NK-92 treated with Interleukin-12 subunit alpha and Interleukin-12 subunit beta, amount 100 ng/mL, for 24 hours (cell line): ENCODE measurements around the gene FBXO11.
"Not testable (repeated sequence)": the region's sequence is repeated elsewhere in the genome, so short reads cannot be mapped to it uniquely, and the experiment has no call there.

Experiments
- DNase-seq: peaks from one replicate; lab custom pipeline; 2025; lab: John Stamatoyannopoulos, UW

FBXO11 gene

GRCh38 chr2:47897883-47898731 lies 8.2 kb downstream of the FBXO11 start:
- DNase-seq, result no peak

GRCh38 chr2:47897191-47897882 lies 9.0 kb downstream of the FBXO11 start:
- DNase-seq, result not testable (repeated sequence)

- DNase-seq, result no peak
Measured at GRCh38 chr2:47896450-47896968, 9.8 kb downstream of the FBXO11 start.

GRCh38 chr2:47893771-47894170 lies 12.5 kb downstream of the FBXO11 start:
- DNase-seq, result no peak

GRCh38 chr2:47892338-47892730 lies 14.0 kb downstream of the FBXO11 start:
- DNase-seq, result no peak

- DNase-seq, result no peak
Measured at GRCh38 chr2:47891369-47892337, 14.6 kb downstream of the FBXO11 start.

GRCh38 chr2:47890711-47891368 lies 15.5 kb downstream of the FBXO11 start:
- DNase-seq, result no peak

- no peak for DNase-seq
Measured at GRCh38 chr2:47888581-47889280, 17.6 kb downstream of the FBXO11 start.

- no peak for DNase-seq
Measured at GRCh38 chr2:47876912-47877311, 29.4 kb downstream of the FBXO11 start.

GRCh38 chr2:47872941-47873340 lies 33.4 kb downstream of the FBXO11 start:
- DNase-seq, result no peak

GRCh38 chr2:47870641-47871540 lies 35.4 kb downstream of the FBXO11 start:
- DNase-seq, result no peak

GRCh38 chr2:47869859-47870595 lies 36.3 kb downstream of the FBXO11 start:
- no peak for DNase-seq

- no peak for DNase-seq
Measured at GRCh38 chr2:47868611-47869352, 37.5 kb downstream of the FBXO11 start.

- DNase-seq, result no peak
Measured at GRCh38 chr2:47867205-47867604, 39.1 kb downstream of the FBXO11 start.

- DNase-seq, result no peak
Measured at GRCh38 chr2:47864566-47864965, 41.7 kb downstream of the FBXO11 start.

- no peak for DNase-seq
Measured at GRCh38 chr2:47862949-47863348, 43.3 kb downstream of the FBXO11 start.

GRCh38 chr2:47853067-47853777 lies 53.1 kb downstream of the FBXO11 start:
- DNase-seq, result not testable (repeated sequence)

GRCh38 chr2:47850198-47850597 lies 56.1 kb downstream of the FBXO11 start:
- DNase-seq, result no peak
